HG02943 (cell line): ENCODE results near the gene PCDH9.
A peak's percentile ranks its signal among the peaks of the same experiment; 100 is the strongest.

ENCODE experiments used
- ATAC-seq: cut with Tn5 transposase; IDR thresholded peaks from one replicate; pipeline ENCODE4 v1.9.1; 2021; ENCODE audit warnings: mild to moderate bottlenecking, low read depth, moderate library complexity; ENCODE audit not compliant: unreplicated experiment

PCDH9 gene, protein sequence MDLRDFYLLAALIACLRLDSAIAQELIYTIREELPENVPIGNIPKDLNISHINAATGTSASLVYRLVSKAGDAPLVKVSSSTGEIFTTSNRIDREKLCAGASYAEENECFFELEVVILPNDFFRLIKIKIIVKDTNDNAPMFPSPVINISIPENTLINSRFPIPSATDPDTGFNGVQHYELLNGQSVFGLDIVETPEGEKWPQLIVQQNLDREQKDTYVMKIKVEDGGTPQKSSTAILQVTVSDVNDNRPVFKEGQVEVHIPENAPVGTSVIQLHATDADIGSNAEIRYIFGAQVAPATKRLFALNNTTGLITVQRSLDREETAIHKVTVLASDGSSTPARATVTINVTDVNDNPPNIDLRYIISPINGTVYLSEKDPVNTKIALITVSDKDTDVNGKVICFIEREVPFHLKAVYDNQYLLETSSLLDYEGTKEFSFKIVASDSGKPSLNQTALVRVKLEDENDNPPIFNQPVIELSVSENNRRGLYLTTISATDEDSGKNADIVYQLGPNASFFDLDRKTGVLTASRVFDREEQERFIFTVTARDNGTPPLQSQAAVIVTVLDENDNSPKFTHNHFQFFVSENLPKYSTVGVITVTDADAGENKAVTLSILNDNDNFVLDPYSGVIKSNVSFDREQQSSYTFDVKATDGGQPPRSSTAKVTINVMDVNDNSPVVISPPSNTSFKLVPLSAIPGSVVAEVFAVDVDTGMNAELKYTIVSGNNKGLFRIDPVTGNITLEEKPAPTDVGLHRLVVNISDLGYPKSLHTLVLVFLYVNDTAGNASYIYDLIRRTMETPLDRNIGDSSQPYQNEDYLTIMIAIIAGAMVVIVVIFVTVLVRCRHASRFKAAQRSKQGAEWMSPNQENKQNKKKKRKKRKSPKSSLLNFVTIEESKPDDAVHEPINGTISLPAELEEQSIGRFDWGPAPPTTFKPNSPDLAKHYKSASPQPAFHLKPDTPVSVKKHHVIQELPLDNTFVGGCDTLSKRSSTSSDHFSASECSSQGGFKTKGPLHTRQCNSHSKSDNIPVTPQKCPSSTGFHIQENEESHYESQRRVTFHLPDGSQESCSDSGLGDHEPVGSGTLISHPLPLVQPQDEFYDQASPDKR (N-terminal part only)

DNA sequence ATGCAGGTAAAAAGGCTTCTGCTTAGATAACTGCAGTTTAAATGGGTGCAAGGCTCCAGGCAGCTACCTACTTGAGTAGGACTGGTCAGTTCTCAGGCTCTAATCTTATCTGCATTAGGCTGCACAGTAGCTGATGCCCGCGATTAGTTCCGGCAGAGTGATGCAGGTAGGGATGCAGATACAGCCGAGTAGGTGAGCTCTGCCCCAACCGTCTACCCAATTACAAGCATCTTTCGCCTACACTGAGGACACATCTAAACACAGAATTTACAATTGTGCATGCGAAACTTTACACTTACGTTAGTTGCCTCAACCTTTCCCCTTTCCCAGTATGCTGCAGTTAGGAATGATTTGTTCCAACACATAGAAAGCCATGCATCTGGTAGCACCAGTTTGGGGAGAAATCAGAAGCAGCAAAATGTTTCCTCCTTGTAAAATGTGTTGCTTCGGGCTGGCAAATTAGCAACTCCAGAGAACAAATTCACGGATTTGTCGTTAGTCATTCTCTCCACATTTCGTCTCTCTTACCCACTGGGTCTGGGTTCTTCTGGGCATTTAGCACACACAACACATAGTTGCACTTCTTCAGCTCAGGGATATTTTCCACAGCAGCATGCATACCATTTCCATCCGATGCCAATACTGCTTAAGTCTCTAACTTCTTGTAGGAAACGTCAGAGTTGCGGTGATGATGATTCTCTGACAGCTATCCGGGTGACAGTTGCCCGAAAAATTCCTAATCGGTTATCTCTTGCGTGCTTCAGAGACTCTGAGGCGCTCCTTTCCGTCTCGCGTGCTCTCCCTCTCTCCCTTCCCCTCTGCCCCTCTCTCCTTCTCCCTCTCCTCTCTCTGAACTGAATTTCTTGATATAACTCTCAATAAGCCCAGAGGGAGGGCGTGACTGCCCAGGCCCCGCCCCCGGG is at the start of gene PCDH9:
TSS of gene PCDH9 (minus strand) at position 856 of the 923 bp plus-strand sequence. CDS start 1,896 bp downstream, outside the sequence.
- ATAC-seq, result peak; percentile 2

DNA sequence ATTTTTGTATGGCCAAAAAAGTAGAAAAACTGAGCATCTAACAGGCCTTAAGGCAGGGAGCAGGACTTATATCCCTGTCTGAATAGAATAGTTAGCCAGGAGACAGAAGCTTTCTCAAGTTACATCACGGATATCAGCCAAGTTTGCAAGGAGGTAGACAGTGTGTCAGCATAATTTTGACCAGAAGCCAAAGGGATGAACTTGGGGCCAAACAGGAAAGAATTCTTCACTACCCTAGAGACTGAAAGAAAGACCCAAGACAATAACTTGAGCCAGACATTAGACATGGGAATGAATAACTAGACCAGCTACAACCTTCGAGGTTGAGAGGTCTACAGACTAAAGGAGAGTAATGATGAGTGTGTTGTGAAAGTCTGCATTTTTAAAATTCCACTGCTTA is 48.1 kb upstream of the PCDH9 start:
- ATAC-seq, result no peak

DNA sequence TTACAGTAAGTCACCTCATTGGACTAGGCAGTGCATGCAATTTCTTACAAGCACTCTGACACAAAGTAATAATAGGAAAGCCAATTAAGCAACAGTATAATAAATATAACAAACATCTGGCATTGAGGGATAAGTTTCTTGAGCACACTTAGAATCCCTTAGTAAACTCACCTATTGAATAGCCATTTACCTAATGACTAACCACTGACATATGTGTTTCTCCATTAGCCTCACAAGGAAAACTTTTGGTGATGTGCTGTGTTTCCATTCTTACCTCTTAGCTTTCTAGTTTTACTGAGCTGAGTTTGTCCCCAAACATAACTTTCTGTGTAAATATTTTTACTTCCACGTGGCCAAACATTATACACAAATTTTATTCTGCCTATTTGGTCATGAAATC is 47.4 kb upstream of the PCDH9 start:
- no peak for ATAC-seq

DNA sequence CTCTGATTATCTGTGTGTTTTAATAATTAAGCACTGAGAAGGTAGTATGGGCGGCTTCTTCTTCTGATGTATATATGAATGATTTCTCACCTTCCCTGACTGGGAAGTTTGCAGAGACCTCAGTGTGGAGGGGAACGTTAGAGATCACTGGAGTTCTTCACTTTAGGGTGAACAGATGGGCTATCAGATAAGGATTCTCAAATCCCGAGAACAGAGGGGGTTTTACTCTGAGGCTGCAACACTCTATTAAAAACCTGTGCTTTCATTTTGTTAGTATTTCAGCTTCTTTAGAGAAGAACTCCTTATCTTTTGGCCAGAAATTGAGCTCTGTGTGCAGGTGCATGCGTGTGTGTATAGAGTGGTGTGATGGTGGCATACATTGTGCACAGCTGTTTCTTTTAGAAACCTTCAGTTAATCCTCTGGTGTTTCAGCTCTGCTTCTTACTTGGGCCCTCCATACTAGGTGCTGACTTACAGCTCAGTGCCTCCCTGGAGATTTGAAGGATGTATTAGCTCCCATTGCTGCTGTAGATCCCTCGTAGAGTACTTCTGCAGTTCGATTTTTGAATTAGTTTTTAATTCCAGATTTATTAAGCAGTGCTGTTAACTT is 45.3 kb upstream of the PCDH9 start:
- ATAC-seq, result no peak

DNA sequence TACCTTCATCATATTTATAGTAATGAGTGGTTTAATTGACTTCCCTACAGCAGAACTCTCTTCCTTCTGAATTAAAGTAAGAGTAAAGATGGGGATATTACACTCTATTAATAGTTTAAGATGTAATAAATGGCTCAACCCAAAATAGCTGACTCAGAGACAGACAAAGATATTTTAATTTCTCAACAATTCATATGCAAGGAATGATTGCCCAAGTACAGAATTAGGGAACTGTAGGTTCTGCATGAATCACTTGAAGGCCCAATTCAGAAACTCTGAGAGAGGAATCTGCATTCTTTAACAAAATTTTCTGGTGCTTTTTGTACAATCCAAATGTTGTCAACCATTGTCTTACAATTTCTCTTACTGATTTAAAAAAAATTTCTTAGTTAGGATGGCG is 42.9 kb upstream of the PCDH9 start:
- ATAC-seq, result no peak

DNA sequence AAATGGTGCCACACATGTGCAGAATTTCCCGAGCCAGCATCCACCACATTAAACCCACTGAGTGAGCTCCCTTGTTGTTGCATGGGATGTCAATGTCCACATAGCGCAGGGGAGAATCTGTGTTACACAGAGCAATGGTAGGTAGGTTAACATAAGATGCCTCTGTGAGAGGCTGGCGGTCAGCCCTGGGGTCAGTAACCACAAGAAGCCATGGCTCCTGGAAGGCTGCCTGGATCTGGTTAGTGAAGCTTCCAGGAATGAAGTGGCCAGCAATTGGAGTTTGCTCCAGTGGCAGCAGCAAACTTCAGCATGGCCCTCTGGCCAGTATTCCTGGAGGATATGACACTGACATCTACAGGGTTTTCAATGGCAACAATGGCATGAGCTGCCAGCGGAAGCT is 37.0 kb upstream of the PCDH9 start:
- ATAC-seq, result no peak

DNA sequence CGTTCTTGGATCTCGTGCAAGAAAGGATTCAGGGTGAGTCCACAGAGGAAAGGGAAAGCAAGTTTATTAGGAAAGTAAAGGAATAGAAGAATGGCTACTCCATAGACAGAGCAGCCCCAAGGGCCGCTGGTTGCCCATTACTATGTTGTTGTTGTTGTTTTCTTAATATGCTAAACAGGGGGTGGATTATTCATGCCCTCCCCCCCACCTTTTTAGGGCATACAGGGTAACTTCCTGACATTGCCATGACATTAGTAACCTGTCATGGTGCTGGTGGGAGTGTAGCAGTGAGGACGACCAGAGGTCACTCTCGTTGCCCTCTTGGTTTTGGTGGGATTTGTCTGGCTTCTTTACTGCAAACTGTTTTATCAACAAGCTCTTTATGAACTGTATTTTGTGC is 29.1 kb upstream of the PCDH9 start:
- no peak for ATAC-seq

DNA sequence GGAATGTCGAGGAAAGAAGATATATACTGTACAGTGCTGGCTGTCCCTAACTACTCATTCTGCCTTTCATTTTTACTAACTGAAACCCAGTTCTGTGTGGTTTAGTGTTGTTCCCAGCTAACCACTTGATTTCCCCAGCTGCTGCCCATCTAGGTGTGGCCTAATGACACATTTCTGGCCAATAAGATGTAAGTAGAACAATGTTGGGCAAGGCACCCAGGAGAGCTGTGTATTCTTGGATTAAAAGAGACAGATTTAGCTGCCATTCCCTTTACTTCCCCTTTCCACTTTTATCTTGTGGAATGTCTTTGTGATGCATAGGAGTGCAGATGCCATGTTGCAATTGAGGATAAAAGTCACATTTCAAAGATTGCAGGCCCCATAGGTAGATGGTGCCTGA is 28.3 kb upstream of the PCDH9 start:
- no peak for ATAC-seq

DNA sequence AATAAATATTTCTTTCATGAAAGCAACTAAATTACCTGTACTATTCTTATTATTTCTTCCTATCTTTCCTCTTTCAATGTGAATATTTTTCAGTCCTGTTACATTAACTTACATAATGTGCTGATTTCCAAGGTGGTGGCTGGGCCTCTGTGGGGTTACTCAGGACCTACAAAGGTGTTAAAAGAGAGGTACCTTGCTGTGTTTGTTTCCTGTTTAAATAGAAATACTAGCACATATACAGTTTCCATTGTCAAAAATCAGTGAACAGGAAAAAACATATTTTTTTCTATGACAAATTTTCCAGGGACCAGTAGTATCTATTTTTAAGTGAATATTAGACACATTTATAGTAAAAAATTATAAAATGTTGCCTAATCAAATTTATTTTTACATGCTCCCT is 8.7 kb upstream of the PCDH9 start:
- no peak for ATAC-seq

DNA sequence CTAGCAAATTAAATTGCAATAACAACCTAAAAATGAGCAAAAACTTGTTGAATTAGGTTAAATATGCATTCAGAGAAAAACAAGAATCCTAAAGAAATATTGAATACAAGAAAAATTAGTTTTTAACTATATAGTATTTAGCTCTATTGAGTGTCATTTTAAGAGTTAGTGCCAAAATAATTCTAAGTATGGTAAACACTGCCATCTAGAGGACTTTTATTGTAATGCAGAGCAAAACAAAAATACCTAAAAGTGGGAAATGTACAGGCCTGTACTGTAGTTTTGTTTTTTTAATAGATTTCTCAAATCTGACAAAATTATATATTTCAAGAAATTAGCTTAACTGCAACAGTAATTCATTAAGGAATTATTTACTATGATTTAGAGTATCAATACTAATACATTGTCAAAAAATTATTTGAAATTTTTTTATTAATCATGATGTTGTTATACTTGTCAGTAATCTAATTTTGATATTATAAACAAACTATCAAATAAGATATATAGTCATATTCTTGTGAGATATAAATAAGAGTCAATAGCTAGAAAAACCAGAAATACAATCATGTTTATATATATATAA is 8.2 kb upstream of the PCDH9 start:
- ATAC-seq, result no peak

DNA sequence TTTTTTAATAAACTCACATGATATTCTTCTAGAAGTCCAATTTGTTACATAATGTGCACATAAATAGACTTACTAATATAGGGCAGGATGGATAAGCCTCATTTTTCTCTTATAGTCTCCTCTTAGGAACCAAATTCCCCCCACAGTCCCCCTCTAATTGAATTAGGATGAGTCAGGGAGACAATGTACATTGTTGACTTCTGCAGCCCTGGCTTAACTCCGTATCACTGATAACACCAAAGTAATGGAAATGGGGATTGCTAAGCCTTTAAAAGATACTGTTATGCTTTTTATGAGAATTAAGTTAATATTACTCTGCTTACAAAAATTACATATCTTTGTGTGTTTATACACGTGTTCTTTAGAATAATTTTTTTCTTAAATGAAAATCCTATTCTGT is 5.1 kb upstream of the PCDH9 start:
- ATAC-seq, result no peak

DNA sequence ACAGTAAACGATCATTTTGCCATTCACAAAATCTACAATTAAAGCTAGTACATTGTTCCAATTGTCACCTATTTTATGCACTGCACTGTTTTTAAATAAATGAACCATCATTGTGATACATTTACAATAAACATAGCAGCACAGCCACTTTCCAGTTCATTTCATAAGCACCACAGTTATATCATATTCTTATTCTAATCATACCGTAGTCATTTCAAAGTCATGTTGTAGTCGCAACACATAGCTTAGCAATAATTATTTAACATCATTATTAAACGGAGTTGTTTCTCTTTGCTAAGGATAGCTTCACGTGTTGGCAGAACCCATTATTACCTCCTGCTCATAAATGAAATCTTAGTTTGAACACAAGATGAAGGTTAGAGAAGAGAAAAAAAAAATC is 2.2 kb upstream of the PCDH9 start:
- ATAC-seq, result no peak

DNA sequence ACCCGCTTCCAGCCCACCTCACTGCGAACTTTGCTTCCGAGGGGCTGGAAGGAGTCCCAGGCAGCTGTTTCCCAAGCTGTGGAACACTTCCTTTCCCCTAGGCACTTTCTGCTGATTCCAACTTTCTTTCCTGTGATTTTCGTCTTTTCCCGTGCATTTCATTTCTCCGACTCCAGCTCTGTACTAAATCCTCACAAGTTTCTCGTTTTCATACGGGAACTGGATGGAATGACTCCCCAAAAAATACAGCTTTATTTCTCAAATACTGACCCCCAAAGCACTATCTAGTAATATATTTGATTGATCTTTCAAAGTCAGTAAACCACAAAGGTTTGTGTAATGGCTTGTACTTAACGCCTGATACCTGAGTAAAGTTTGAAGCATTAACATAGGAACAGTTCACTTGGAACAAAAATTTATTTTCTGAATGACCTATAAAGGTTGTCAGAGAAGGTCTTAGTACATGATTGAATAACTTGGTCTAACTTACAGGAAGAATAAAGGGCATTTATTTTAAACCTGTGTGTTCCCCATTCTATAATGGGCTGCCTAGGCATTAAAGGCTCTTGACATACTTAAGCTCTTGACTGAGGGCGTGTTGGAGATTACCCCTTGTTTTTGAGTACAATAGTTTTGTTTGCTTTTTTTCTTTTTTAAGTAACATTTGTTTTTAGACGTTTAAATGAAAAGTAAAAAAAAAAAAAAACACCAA is 1.3 kb upstream of the PCDH9 start:
- ATAC-seq, result no peak

DNA sequence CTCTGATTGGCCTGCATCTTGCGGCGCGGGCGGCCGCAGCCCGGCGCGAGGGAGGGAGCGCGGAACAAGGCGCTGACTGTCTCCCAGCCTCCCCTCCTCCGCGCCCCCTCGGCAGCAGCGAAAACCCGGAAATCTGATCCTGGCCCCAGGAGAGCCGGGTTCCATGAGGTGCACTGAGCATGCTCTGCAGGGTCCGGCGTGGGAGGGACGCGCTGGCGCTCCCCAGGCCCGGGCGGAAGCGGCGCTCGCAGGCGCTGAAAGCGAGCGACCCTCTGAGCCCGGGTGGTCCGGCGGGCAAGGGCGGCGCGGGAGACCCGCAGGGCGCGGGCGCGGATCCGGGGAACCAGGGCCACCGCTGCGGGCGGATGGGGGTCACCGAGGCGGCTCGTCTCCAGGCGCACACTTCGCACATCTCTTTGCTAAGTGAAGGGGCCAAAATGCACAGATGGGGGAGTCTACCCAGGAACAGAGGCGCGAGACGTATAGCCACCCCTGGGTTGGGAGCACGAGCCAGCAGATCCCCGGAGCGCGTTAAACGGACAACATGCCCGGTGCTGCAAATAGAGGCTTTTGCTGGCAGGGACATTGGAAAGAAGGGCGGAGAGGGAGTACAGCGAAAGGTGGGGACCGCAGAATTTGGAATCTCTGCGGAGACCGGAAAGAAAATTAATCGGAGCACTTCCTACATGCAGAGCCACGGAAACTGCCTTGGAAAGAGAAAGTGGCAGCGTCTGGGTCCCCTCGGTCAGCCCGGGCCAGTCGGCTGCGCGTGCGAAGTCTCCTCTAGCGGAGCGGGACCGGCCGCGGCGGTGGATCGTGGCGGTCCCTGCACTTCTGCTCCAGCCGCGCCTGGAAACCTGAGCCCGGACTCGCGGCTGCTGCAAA is 510 bp upstream of the PCDH9 start:
- peak; percentile 99 for ATAC-seq

DNA sequence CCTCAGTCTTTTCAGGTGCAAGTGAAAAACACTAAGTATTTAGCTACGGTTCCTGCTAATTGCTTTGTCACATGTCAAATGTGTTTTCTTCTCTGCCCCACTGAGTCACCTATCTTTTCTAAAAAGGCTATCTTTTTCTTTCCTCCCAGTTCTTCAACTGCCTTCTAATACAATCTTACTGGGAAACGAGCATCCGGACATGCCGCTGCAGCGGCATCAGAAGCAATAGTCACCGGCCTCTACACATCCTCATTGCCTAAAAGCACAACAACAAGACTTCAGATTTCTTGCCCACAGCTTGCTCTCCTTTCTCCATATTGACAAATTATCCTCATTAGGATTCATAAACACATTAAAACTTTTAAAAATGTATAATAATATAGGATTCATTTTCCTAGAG is 1.2 kb downstream of the PCDH9 start:
- no peak for ATAC-seq

DNA sequence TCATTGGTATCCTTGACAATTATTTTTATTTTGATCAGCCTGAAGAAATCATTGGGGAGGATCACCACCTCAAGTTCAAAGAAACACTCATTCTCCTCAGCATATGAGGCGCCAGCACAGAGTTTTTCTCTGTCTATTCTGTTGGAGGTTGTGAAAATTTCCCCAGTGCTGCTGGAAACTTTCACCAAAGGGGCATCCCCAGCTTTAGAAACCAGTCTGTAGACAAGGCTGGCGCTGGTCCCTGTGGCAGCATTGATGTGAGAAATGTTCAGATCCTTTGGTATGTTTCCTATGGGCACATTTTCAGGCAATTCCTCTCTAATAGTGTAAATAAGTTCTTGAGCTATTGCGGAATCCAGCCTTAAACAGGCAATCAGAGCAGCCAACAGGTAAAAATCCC is 2.1 kb downstream of the PCDH9 start:
- ATAC-seq, result no peak

DNA sequence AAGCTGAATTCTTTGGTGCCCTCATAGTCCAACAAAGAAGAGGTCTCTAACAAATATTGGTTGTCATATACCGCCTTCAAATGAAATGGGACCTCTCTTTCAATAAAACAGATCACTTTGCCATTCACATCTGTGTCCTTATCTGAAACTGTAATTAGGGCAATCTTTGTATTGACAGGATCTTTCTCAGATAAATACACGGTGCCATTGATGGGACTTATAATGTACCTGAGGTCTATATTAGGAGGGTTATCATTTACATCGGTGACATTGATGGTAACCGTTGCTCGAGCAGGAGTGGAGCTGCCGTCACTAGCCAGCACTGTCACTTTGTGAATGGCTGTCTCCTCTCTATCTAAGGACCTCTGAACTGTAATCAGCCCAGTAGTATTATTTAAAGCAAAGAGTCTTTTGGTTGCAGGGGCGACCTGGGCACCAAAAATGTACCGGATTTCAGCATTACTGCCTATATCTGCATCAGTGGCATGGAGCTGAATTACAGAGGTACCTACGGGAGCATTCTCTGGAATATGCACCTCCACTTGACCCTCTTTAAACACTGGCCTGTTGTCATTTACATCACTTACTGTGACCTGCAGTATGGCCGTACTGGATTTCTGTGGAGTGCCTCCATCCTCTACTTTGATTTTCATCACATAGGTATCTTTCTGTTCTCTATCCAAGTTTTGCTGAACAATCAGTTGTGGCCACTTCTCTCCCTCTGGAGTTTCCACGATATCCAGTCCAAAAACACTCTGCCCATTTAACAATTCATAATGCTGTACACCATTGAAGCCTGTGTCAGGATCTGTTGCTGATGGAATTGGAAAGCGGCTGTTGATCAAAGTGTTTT is 2.8 kb downstream of the PCDH9 start:
- ATAC-seq, result no peak
